ENCODE results near the gene STXBP2.

GRCh38 chr19:7617172-7617571, 19.7 kb upstream of the STXBP2 start:
- TF ChIP-seq POLR2AphosphoS5 (IDR thresholded peaks at IDR 0.05; ENCODE audit: low read depth, low read length) (no peak), YY1 (IDR thresholded peaks at IDR 0.05; ENCODE audit: low read depth) (no peak), REST (IDR thresholded peaks at IDR 0.05; ENCODE audit: low read depth, low read length) (no peak), CTCF (IDR thresholded peaks at IDR 0.05) (no peak), MAX (IDR thresholded peaks at IDR 0.05; ENCODE audit: low read depth) (no peak), PBX3 (IDR thresholded peaks at IDR 0.05) (no peak), FOXM1 (IDR thresholded peaks at IDR 0.05; ENCODE audit: low read depth) (no peak)
